Activated naive CD4-positive, alpha-beta T cell treated with anti-CD3 and anti-CD28 coated beads, Interleukin-2, amount 10 ng/mL, durations not matched to agents 7 days and 5 days (primary cell): ENCODE measurements around the gene TMEM11.

Source experiments
- CTCF ChIA-PET: fragments of 350-600 bp; sonication (Branson Sonifier 250); formaldehyde crosslinking; loops from one replicate; lab custom pipeline; 2021; ENCODE audit warnings: antibody characterized with exemption; lab: Charles Lee
- DNase-seq: peaks from one replicate; pipeline ENCODE4 v3.0.0-alpha.2; 2020
- H3K27ac Mint-ChIP-seq: one replicate; pipeline ENCODE4 v1.8.0; 2021; ENCODE audit warnings: mild to moderate bottlenecking, moderate library complexity, mixed read lengths
- H3K27me3 Mint-ChIP-seq: one replicate; pipeline ENCODE4 v1.8.0; 2021; ENCODE audit warnings: mild to moderate bottlenecking, mixed read lengths
- H3K36me3 Mint-ChIP-seq: one replicate; pipeline ENCODE4 v1.8.0; 2021; ENCODE audit warnings: mixed read lengths
- H3K4me1 Mint-ChIP-seq: one replicate; pipeline ENCODE4 v1.8.0; 2021; ENCODE audit warnings: mixed read lengths
- H3K4me3 Mint-ChIP-seq: one replicate; pipeline ENCODE4 v1.8.0; 2021; ENCODE audit warnings: mild to moderate bottlenecking, moderate library complexity, mixed read lengths
- H3K9me3 Mint-ChIP-seq: one replicate; pipeline ENCODE4 v1.8.0; 2021; ENCODE audit warnings: mixed read lengths

The TMEM11 gene

DNA sequence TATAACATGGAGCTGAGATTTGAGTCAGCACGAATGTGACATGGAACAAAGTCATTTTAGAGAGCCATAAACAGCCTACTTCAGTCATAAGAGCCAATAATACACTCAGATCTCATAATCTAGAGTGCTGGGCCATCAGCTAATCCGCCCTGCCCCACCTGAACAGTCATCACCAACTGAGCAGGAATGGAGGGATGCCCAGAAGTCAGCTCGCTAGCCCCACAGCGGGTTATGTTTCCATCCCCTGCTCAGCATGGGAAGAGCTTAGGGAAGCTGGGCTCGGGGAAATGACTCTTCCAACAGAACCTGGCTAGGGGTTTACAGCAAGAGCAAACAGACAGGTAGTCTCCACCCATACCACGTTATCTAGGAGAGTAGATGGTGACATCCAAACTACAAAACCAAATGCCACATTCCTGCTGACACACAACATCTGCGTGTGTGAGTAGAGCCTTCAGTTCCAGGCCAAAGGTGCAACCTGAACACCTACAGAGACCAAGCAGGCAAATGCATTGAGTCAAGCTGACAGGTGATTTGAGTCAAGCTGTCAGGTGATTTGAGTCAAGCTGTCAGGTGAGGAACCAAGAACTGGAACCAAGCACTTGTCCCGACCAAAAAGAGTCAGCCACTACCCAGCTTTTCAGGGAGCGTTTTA is 2.0 kb downstream of the TMEM11 start:
- H3K27me3 Mint-ChIP-seq, result no peaks in the 10 kb centered on the region
- no peak for DNase-seq
- H3K4me3 Mint-ChIP-seq, result peak overlapping the region; percentile 97
- H3K36me3 Mint-ChIP-seq, result peaks cover 16% of the 10 kb centered on the region
- peak overlapping the region; percentile 14 for H3K27ac Mint-ChIP-seq
- H3K4me1 Mint-ChIP-seq, result peaks cover 56% of the 10 kb centered on the region
- CTCF ChIA-PET, result interaction anchor here (1.3 to 2.6 kb wide), 3 partner anchors 64 to 92 kb away, joined by 5 to 10 read pairs (median 6); no protein-coding TSS in a partner anchor
- no peaks in the 10 kb centered on the region for H3K9me3 Mint-ChIP-seq

DNA sequence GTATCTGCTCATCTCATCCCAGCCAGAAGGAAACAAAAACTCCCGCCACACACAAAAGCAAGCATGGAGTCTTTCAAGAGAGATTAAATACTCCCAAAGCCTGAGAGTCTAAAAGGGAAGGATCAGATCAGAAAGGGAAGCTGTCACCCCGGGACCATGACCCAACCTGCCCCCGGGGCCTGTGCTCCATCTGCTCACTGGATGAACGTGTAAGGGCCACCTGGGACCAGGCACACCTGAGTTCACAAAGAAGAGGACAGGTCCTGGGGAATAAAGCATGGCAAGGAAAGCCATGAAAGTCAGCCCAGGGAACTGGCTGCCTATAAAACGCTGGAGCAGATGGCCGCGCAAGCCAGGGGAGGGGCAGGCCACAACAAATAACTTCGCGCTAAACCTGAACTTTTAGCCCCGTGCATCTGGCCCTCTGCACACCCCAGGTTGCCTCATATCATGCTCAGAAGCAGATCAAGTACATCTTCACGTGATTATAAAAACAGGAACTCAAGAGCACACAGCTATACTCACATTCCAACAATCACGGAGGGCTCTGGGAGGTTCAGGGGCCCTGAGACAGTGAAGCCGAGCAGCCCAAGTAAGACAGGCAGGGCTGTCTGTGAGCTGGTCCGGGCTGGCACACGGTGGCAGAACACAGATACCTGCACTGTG is 3.4 kb downstream of the TMEM11 start:
- H3K4me1 Mint-ChIP-seq, result peaks cover 44% of the 10 kb centered on the region
- CTCF ChIA-PET, result no interaction called here
- H3K27me3 Mint-ChIP-seq, result no peaks in the 10 kb centered on the region
- H3K36me3 Mint-ChIP-seq, result peaks cover 16% of the 10 kb centered on the region
- no peak overlapping the region for H3K4me3 Mint-ChIP-seq
- no peak overlapping the region for H3K27ac Mint-ChIP-seq
- no peak for DNase-seq
- no peaks in the 10 kb centered on the region for H3K9me3 Mint-ChIP-seq

DNA sequence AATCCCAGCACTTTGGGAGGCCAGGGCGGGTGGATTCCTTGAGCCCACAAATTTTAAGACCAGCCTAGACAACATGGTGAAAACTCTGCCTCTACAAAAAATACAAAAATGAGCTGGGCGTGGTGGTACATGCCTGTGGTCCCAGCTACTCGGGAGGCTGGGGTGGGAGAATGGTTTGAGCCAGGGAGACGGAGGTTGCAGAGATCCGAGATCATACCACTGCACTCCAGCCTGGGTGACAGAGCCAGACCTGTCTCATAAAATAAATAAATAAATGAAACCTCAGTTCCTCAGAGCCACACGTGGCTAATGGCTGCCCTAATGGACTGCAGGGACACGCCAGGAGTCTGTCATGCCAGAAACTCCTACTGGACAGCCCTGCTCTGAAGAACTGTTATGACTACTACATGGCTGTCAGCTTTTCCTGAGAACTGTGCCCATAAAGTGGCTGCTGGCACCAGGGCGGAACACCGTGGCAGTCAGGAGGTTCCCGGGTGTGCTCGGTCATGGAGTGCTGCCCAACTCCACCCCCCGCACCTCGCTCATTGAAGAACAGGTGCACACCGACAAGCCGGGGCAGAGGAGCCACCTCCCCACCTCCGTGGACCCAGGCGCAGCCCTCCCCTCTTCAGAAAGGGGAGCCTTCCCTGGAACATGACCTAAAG is 4.3 kb downstream of the TMEM11 start:
- DNase-seq, result no peak
- Mint-ChIP-seq H3K27me3 (no peaks in the 10 kb centered on the region), H3K4me3 (no peak overlapping the region), H3K9me3 (no peaks in the 10 kb centered on the region), H3K27ac (no peak overlapping the region), H3K36me3 (peaks cover 16% of the 10 kb centered on the region), H3K4me1 (peaks cover 35% of the 10 kb centered on the region)
- CTCF ChIA-PET, result no interaction called here

DNA sequence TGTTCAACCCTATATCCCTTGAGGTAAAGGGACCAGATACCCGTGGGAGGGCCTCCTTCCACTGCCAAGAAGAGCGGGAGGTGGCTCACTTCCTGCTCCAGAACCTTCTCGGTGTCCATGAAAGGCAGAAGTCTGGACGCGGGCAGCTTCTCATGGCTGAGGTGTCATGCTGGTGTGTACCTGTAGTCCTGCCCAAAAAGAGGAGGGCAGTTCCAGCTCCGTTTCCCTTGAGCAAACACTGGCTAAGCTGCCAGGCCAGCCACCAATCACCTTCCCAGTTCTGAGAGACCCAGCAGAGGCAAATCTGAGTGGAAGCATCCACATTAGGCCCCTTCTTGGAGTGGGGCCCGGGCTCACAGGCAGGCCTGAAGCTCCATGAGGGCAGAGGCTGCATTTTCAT is 5.6 kb downstream of the TMEM11 start:
- Mint-ChIP-seq H3K36me3 (peaks cover 15% of the 10 kb centered on the region), H3K4me1 (peaks cover 32% of the 10 kb centered on the region), H3K27me3 (no peaks in the 10 kb centered on the region), H3K27ac (no peak overlapping the region), H3K9me3 (no peaks in the 10 kb centered on the region), H3K4me3 (no peak overlapping the region)
- DNase-seq, result no peak
- CTCF ChIA-PET, result no interaction called here

DNA sequence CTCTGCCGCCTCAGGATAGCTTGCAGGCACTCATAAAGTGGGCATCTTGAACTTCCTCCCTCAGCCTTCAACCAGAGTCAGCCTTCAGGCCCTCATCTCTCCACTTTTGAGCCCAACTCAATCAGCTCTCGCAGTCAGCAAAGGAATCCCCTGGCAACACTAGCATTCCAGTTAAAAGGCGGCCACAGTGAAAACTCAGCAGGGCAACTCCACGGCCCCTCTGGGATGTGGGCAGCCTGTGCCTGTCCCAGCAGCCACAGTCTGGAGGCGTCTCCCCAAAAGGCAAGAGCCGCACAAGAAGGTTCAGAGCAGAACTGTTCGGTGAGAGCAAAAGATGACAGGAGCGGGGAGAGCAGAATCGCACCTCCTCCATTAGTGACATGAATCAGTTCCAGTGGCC is 9.0 kb downstream of the TMEM11 start:
- Mint-ChIP-seq H3K9me3 (no peaks in the 10 kb centered on the region), H3K27ac (no peak overlapping the region), H3K27me3 (no peaks in the 10 kb centered on the region), H3K36me3 (peaks cover 5% of the 10 kb centered on the region), H3K4me3 (no peak overlapping the region), H3K4me1 (peaks cover 2% of the 10 kb centered on the region)
- CTCF ChIA-PET, result no interaction called here
- DNase-seq, result no peak

DNA sequence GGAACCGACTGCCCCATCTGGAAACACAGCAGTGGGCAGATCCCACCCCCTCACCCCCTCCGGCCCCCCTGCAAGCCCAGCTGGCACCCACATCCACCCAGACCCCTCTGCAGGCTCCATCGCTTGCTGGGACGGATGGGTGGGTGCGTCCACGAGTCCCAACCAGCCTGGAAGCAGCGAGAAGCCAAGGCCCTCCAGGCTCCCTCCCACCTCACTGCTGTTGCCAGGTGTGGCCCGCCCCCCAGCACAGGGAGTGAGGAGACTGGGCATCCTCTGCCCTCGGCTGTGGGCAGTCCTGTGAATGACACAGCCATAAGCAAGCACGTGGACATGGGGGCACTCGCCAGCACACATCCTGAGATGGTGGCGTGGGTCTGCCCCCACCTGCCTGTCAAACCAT is 11.4 kb downstream of the TMEM11 start:
- Mint-ChIP-seq H3K9me3 (no peaks in the 10 kb centered on the region), H3K36me3 (peaks cover 9% of the 10 kb centered on the region), H3K4me3 (no peak overlapping the region), H3K27me3 (no peaks in the 10 kb centered on the region), H3K4me1 (no peaks in the 10 kb centered on the region), H3K27ac (no peak overlapping the region)
- no peak for DNase-seq
- CTCF ChIA-PET, result no interaction called here

DNA sequence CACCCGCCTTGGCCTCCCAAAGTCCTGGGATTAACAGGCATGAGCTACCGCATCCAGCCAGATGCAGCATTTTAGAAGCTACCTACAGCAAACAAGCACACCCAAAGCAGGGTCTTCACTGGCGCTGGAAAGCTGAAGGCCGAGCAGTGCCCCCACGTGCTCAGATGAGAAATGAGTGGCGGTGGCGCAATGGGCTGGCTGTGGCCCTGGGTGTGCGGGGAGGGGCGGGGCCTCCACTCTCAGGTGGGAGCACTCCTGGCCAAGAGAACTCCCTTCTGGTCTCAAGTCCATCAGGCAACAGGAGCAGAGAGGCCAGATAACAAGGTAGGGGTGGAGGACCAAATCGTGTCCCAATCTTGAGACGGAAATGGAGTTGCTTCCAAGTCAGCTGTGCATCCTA is 12.1 kb downstream of the TMEM11 start:
- no peak overlapping the region for H3K4me3 Mint-ChIP-seq
- no peak for DNase-seq
- H3K27me3 Mint-ChIP-seq, result no peaks in the 10 kb centered on the region
- CTCF ChIA-PET, result no interaction called here
- no peak overlapping the region for H3K27ac Mint-ChIP-seq
- peaks cover 15% of the 10 kb centered on the region for H3K36me3 Mint-ChIP-seq
- H3K9me3 Mint-ChIP-seq, result no peaks in the 10 kb centered on the region
- no peaks in the 10 kb centered on the region for H3K4me1 Mint-ChIP-seq

DNA sequence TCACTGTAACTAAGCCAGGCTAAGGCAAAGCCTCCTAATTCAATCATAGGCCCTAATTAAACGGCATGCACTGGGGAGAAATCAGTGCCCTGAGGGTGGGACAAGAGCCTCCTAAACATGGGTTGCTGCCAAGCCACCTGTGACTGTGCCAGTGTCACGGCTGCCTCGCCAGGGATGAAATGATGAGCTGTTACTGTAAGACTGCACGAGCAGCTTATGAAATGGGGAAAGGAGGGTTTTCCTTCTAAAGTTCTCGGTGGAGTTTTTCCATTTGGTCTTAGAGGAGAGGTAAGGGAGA is 12.7 kb downstream of the TMEM11 start:
- Mint-ChIP-seq H3K27ac (no peak overlapping the region), H3K4me1 (no peaks in the 10 kb centered on the region), H3K4me3 (no peak overlapping the region), H3K27me3 (no peaks in the 10 kb centered on the region), H3K9me3 (no peaks in the 10 kb centered on the region), H3K36me3 (peaks cover 20% of the 10 kb centered on the region)
- no peak for DNase-seq
- CTCF ChIA-PET, result no interaction called here

DNA sequence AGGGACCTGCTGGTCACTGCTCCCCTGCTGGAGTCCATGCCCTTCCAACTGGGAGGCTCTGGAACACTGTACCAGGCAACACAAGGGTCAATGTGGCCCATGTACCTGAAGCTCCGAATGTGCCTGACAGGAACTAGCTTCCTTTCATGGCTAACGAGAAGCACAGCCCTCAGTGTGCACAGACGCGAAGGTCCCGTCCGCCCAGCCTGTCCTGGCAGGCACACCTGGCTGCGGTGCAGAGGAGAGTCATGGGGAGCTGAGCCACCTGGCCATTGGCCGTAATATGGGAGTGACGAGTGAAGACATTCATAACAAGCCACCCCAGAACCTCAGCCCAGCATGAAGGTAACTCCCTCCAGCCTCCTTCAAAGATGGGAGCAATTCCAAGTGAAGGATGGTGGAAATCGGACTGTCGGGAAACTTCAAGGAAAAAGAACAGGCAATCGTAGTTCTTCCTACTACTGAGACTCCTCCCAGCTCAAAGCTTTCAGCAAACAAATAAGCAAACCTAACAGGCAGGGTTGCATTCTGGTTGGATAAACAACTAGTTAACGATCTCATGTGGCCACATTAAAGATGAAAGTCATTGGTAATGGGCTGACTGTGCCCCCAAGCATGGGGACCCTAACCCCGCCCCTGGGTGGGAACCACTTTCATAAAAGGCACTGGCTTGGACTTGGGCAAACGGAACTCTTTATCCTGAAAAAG is 13.2 kb downstream of the TMEM11 start:
- no peaks in the 10 kb centered on the region for H3K4me1 Mint-ChIP-seq
- DNase-seq, result no peak
- no peaks in the 10 kb centered on the region for H3K9me3 Mint-ChIP-seq
- peaks cover 20% of the 10 kb centered on the region for H3K36me3 Mint-ChIP-seq
- CTCF ChIA-PET, result no interaction called here
- H3K27ac Mint-ChIP-seq, result no peak overlapping the region
- no peaks in the 10 kb centered on the region for H3K27me3 Mint-ChIP-seq
- no peak overlapping the region for H3K4me3 Mint-ChIP-seq

DNA sequence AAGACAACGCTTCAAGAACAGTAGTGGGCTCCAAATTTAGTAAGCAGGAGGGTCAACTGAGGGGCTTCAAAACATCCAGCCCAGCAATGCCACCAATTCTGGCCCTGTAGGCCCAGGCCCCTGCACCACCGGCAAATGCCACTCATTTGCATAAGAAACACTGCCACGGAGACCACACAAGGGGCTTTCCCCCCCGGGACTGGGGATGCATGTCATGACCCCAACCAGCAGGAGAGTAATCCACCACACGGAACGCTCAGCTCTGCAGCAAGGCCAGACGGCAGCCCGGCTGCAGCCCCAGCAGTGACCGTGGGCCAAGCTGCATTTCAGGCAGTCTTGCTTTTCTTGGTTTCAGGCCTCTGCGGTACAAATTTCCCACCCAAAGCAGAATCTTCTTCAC is 14.1 kb downstream of the TMEM11 start:
- H3K27me3 Mint-ChIP-seq, result no peaks in the 10 kb centered on the region
- no peaks in the 10 kb centered on the region for H3K9me3 Mint-ChIP-seq
- no peak overlapping the region for H3K4me3 Mint-ChIP-seq
- H3K27ac Mint-ChIP-seq, result no peak overlapping the region
- DNase-seq, result no peak
- CTCF ChIA-PET, result no interaction called here
- no peaks in the 10 kb centered on the region for H3K4me1 Mint-ChIP-seq
- H3K36me3 Mint-ChIP-seq, result peaks cover 20% of the 10 kb centered on the region

DNA sequence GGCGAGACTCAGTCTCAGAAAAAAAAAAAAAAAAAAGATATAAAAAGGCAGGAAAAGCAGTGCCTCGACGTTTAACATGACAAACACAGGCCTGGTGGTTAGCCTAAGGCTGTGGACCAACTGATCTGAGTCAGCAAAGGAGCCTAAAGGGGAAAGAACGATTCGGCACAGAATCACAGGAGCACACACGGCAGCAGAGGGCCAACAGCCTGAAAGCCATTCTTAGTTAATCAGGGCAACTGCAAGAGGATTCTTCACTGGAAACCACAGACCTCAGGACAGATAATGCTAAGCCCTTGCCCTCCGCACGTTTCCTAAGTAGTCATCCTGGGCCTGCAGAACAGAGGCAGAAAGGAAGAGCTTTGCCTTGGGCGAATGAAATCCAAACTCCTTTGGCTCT is 14.7 kb downstream of the TMEM11 start:
- Mint-ChIP-seq H3K27me3 (no peaks in the 10 kb centered on the region), H3K9me3 (no peaks in the 10 kb centered on the region), H3K4me1 (no peaks in the 10 kb centered on the region), H3K36me3 (peaks cover 23% of the 10 kb centered on the region), H3K27ac (no peak overlapping the region), H3K4me3 (no peak overlapping the region)
- CTCF ChIA-PET, result no interaction called here
- no peak for DNase-seq

DNA sequence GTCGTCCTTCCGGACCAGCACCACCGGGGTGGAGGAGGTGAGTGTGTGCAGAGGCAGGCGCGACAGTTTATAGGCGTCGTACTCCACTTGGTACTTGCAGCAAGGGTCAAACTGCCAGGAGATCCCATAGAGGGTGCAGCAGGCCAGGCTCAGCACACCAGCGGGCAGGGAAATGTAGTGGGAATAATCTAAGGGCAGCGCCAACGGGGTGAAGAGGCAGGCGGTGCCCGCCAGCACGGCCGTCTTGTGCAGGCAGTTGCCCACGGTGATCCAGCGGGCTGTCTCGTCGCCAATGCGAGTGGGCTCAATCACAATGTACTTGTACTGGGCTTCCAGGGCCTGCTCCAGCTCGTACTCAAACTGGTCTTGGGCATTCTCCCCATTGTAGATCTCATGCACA is 15.6 kb downstream of the TMEM11 start:
- Mint-ChIP-seq H3K27ac (no peak overlapping the region), H3K27me3 (no peaks in the 10 kb centered on the region), H3K4me1 (no peaks in the 10 kb centered on the region), H3K4me3 (no peak overlapping the region), H3K9me3 (no peaks in the 10 kb centered on the region), H3K36me3 (peaks cover 25% of the 10 kb centered on the region)
- no peak for DNase-seq
- CTCF ChIA-PET, result no interaction called here

DNA sequence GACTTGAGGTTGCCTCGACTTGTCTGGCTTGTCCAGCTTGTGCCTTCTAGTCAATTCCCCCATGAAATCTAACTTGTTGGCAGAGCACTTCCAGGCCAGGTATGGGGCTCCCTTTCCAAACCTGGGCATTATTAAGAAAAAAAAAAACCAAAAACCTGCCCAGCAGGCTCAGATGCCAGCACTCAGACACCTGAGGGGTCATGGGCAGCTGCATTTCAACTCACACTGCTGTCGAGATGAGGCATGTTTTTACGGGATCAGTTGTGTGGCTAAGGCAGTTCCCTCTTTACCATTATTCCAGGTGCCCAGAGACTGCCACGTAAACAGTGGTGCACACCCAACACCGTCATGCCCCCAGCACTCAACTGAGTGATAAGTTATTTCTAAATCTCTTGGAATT is 17.8 kb downstream of the TMEM11 start:
- peaks cover 31% of the 10 kb centered on the region for H3K36me3 Mint-ChIP-seq
- peak overlapping the region; percentile 9 for H3K27ac Mint-ChIP-seq
- H3K4me1 Mint-ChIP-seq, result no peaks in the 10 kb centered on the region
- CTCF ChIA-PET, result no interaction called here
- H3K4me3 Mint-ChIP-seq, result no peak overlapping the region
- H3K27me3 Mint-ChIP-seq, result no peaks in the 10 kb centered on the region
- no peak for DNase-seq
- H3K9me3 Mint-ChIP-seq, result no peaks in the 10 kb centered on the region

DNA sequence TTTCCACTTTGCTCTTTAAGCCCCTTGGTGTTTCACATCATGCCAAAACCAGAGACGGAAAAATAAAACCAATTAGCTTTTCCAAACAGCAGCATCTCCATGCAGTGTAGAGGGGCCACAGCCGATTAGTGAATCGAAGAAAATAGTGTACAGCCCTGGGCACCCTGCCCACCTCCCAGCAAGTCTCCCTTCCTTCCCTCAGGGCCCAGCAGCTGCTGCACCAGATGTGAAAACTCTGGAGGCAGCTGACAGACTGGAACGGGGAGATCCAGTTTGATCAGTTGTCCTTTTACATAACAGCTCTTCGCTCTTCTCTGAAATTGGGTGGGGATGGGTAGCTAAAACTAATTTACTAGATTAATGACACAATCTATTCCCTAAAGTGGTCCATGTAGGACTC is 19.3 kb downstream of the TMEM11 start:
- no peak for DNase-seq
- CTCF ChIA-PET, result interaction anchor here (1.6 kb wide), 1 partner anchor 74 kb away, joined by 5 read pairs; no protein-coding TSS in a partner anchor
- no peak overlapping the region for H3K27ac Mint-ChIP-seq
- H3K4me1 Mint-ChIP-seq, result no peaks in the 10 kb centered on the region
- no peak overlapping the region for H3K4me3 Mint-ChIP-seq
- peaks cover 40% of the 10 kb centered on the region for H3K36me3 Mint-ChIP-seq
- no peaks in the 10 kb centered on the region for H3K27me3 Mint-ChIP-seq
- H3K9me3 Mint-ChIP-seq, result no peaks in the 10 kb centered on the region
